Naive thymus-derived CD8-positive, alpha-beta T cell (primary cell): ENCODE data around the gene DRD1. TPM values are rescaled to one million over a fixed set of nuclear protein-coding genes. Genes with fewer than 3 reads are reported as not detected.

ENCODE experiments used
- polyA plus RNA-seq, 3 donors: library from polyadenylated mRNA; unstranded; fragments of 300-500 nt; fragmentation: Illumina TruSeq; gene quantifications; one replicate each; pipeline ENCODE4 v1.2.3, GENCODE V29; 2021
- total RNA-seq, 8 experiments: library from RNA in 2 of 8; stranded (reverse) in 2 of 8; gene quantifications; one replicate each; pipeline ENCODE4 v1.2.3 and lab custom pipeline; 2021 to 2026

The DRD1 gene
- total and polyA plus RNA-seq, 5 experiments from 2014 or later = not detected

Other genes starting within 250 kb of the DRD1 start
- gene SFXN1, start 34.4 kb upstream of the DRD1 start, total RNA-seq = 10 to 100 TPM; 76.3 to 93.0 TPM
- gene SFXN1, start 34.4 kb upstream of the DRD1 start, polyA plus RNA-seq = 10 to 100 TPM; 54.0 to 76.9 (median 57.4) TPM
- gene HRH2, start 213.9 kb upstream of the DRD1 start, total RNA-seq = 1 to 10 TPM; 2.0 to 2.4 TPM
- 1 to 10 TPM; 2.6 to 8.6 (median 5.5) TPM for gene HRH2, start 213.9 kb upstream of the DRD1 start, polyA plus RNA-seq